AG04450 (cell line): ENCODE measurements around the gene UXS1. TPM values are rescaled to one million over a fixed set of nuclear protein-coding genes. Genes with fewer than 3 reads are reported as not detected.

Source experiments
- CTCF ChIA-PET: fragments of 300-600, 350-600 bp; formaldehyde crosslinking; extraction: SDS; loops from one replicate; lab custom pipeline; 2022; ENCODE audit warnings: antibody characterized with exemption, inconsistent platforms; lab: Charles Lee
- POLR2A ChIA-PET: fragments of 350-600 bp; formaldehyde crosslinking; extraction: SDS; loops from one replicate; lab custom pipeline; 2021; ENCODE audit warnings: antibody characterized with exemption, inconsistent platforms; lab: Yijun Ruan, JAX
- DNase-seq: peaks from one replicate; pipeline ENCODE4 v3.0.0-alpha.2; 2011; ENCODE audit warnings: low read depth, low spot score
- H3K27ac ChIP-seq: one replicate; pipeline ENCODE4 v1.5.1; 2012; ENCODE audit warnings: low read depth, low read length, control low read depth
- H3K27me3 ChIP-seq: one replicate; pipeline ENCODE4 v1.6.0; 2012; ENCODE audit warnings: low read length; ENCODE audit not compliant: control insufficient read depth, insufficient read depth
- H3K4me3 ChIP-seq: 2 replicates; pipeline ENCODE4 v1.5.1; 2011; ENCODE audit warnings: mild to moderate bottlenecking, low read depth, low read length, control low read depth
- H3K9me3 ChIP-seq: 2 replicates; pipeline ENCODE4 v1.5.1; 2012; ENCODE audit warnings: low read length; ENCODE audit not compliant: control insufficient read depth, insufficient read depth
- CTCF ChIP-seq: IDR thresholded peaks from 2 replicates; pipeline ENCODE4 v1.5.1; 2011; ENCODE audit warnings: low read depth, low read length, control low read depth, inconsistent platforms
- polyA plus RNA-seq: library from polyadenylated mRNA; depleted of rRNA; stranded (reverse); fragments of >200 nt; gene quantifications from 2 replicates; pipeline ENCODE4 v1.2.3, GENCODE V29; 2011

Gene UXS1
- polyA plus RNA-seq, 1 experiment, result 53.2 TPM

- Histone ChIP-seq H3K4me3 (no peak overlapping the region), H3K27ac (no peak overlapping the region), H3K27me3 (no peaks in the 10 kb centered on the region), H3K9me3 (no peaks in the 10 kb centered on the region)
- POLR2A ChIA-PET, result no interaction called here
- CTCF ChIA-PET, result no interaction called here
- DNase-seq, result no peak
- TF ChIP-seq CTCF, result no peak
These were observed 140.5 kb downstream of the UXS1 start for GRCh38 chr2:106053581-106053980.

- H3K9me3 ChIP-seq, result no peaks in the 10 kb centered on the region
- no peak for DNase-seq
- POLR2A ChIA-PET, result no interaction called here
- no peak overlapping the region for H3K4me3 ChIP-seq
- no peak overlapping the region for H3K27ac ChIP-seq
- H3K27me3 ChIP-seq, result no peaks in the 10 kb centered on the region
- TF ChIP-seq CTCF, result no peak
- CTCF ChIA-PET, result no interaction called here
These were observed 141.0 kb downstream of the UXS1 start for GRCh38 chr2:106053116-106053515.

DNA sequence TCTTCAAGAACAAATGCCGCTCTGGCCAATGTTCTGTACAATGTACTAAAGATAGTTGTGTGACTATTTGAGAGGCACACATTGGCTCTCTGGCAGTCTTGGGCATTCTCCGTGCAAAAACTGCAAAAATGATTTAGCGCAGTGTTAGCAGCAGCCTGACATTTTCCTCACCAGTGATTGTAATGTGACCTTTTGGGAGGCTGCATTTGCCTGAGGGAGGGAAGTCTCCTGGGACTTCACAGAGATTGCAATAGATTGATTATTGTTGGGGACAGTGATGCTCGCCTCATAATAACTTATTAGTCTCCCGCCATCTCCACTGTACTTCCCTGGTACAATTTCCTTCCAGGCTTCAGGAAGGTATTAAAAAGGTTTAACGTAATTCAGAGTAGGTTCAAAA lies 149.2 kb downstream of the UXS1 start:
- Histone ChIP-seq H3K4me3 (no peak overlapping the region), H3K27me3 (peaks cover 3% of the 10 kb centered on the region), H3K9me3 (no peaks in the 10 kb centered on the region), H3K27ac (no peak overlapping the region)
- CTCF ChIA-PET, result no interaction called here
- no peak for DNase-seq
- TF ChIP-seq CTCF, result no peak
- POLR2A ChIA-PET, result no interaction called here

GRCh38 chr2:106044021-106044420 lies 150.1 kb downstream of the UXS1 start:
- Histone ChIP-seq H3K4me3 (no peak overlapping the region), H3K27me3 (peaks cover 3% of the 10 kb centered on the region), H3K27ac (no peak overlapping the region), H3K9me3 (no peaks in the 10 kb centered on the region)
- DNase-seq, result no peak
- POLR2A ChIA-PET, result no interaction called here
- CTCF ChIA-PET, result interaction anchor here (1.1 kb wide), 1 partner anchor 53 kb away, joined by 3 read pairs; no protein-coding TSS in a partner anchor
- TF ChIP-seq CTCF, result no peak
